Epithelial cell of proximal tubule (primary cell): ENCODE data around the gene LMO7. TPM values are rescaled to one million over a fixed set of nuclear protein-coding genes. Genes with fewer than 3 reads are reported as not detected.

ENCODE experiments used
- DNase-seq: peaks from one replicate; pipeline ENCODE4 v3.0.0-alpha.2; 2011; ENCODE audit warnings: low read depth
- H3K4me3 ChIP-seq: 2 replicates; pipeline ENCODE4 v1.5.1; 2011; ENCODE audit warnings: low read depth, mild to moderate bottlenecking, low read length
- CTCF ChIP-seq: conservative IDR thresholded peaks from 2 replicates; pipeline ENCODE4 v1.5.1; 2012; ENCODE audit warnings: low read depth, mild to moderate bottlenecking, low read length
- total RNA-seq: library from RNA; depleted of rRNA; stranded (reverse); fragments of >200 nt; gene quantifications from 2 replicates; pipeline ENCODE4 v1.2.3, GENCODE V29; 2015

The LMO7 gene
- total RNA-seq, 1 donor from 2014 or later, result 46.9 TPM

- DNase-seq, result no peak
- no peak for TF ChIP-seq CTCF
- no peak overlapping the region for H3K4me3 ChIP-seq
Observed at GRCh38 chr13:75877071-75877470, 240.9 kb downstream of the LMO7 start.

- H3K4me3 ChIP-seq, result no peak overlapping the region
- no peak for TF ChIP-seq CTCF
- no peak for DNase-seq
Observed at GRCh38 chr13:75879656-75880055, 243.5 kb downstream of the LMO7 start.

- no peak for DNase-seq
- no peak overlapping the region for H3K4me3 ChIP-seq
- TF ChIP-seq CTCF, result peak; percentile 12
Observed at GRCh38 chr13:75881109-75881775, 245.1 kb downstream of the LMO7 start.

- H3K4me3 ChIP-seq, result no peak overlapping the region
- no peak for DNase-seq
- no peak for TF ChIP-seq CTCF
Observed at GRCh38 chr13:75882261-75882660, 246.1 kb downstream of the LMO7 start.

GRCh38 chr13:75889427-75889826, 253.3 kb downstream of the LMO7 start:
- TF ChIP-seq CTCF, result no peak
- no peak for DNase-seq

GRCh38 chr13:75895168-75895567, 259.0 kb downstream of the LMO7 start:
- H3K4me3 ChIP-seq, result no peak overlapping the region
- TF ChIP-seq CTCF, result no peak
- no peak for DNase-seq

More at GRCh38 chr13:75889427-75889826, 253.3 kb downstream of the LMO7 start:
- no peak overlapping the region for H3K4me3 ChIP-seq

GRCh38 chr13:75896271-75896670, 260.1 kb downstream of the LMO7 start:
- no peak for TF ChIP-seq CTCF
- no peak overlapping the region for H3K4me3 ChIP-seq
- no peak for DNase-seq
